GM19240 (cell line): Measurements from ENCODE around the gene CHMP1A.

ENCODE experiments used
- DNase-seq: peaks from one replicate; pipeline ENCODE4 v3.0.0; 2011; ENCODE audit warnings: low spot score; ENCODE audit not compliant: insufficient read length

Gene CHMP1A

DNA sequence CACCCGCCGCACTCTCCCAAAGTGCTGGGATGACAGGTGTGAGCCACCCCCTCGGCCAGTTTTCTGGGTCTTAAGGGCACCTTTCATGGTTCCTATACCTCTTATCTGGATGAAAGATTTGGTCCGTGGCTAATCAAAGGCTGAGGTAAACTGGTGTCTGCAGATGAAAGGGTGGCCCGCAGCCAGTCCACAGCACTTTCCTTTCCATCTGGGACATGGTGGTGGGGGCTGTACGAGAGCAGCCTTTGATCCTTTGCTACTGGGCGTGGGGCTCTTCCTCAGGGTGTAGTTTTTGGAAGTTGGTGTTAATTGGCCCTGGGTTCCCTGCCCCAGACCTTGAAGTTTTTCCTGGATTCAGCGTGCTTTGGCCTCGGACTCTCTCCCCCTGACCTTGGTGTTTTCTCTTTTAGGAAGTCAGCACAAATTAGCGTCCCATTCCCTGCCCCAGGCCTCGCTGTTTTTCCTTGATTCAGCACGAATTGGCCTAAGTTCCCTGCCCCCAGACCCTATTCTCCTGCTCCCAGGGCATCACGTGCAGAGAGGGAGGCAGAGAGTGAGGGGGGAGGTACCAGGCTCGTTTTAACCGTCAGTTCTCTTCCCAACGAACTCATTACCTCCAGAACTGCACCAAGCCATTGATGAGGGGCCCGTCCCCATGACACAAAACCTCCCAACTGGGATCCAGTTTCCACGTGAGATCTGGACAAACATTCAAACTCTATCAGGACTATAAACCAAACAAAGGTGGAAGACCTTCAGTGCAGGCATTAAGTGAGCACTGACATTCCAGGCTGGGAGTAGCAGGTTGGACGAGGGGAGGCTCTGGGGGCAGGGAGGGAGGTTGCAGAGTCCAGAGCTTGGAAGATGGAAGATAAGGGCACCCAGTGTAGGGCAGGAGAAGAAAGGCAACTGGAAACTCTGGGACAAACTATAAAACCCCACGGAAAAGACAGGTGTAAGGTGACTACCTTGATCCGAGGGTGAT, 32.4 kb downstream of the CHMP1A start:
- no peak for DNase-seq

DNA sequence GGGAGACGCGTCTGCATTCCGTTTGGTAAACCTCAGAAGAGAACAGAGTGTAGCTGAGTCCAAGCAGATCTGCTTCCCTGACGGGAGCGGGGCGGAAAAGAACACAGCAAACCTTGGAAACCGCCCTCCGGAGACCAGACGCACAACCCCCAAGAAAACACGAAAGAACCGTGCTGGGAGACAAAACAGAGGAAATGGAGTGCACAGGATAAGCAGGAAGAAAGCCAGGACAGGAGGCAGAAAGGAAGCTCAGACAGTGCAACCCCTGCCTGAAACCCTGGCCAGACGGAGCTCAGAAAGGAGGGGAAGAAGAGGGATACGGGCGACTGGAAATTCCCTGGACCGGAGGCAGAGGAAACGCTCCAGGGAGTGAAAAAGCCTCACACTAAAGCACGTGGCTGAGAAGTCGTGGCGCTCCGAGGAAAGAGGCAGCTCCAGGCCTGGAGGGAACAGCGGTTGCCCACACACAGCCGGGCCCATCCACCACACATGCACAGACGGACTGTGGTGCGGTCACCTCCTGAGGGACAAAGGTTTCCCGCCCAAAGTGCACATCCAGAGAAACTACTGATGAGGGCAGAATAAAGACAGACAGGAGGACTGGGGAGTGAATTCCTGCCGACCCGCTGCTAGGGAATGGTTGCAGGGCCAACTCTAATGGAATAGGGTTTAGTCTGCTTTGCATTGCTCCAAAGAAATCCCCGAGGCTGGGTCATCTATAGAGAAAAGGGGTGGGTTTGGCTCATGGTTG, 33.8 kb downstream of the CHMP1A start:
- no peak for DNase-seq

DNA sequence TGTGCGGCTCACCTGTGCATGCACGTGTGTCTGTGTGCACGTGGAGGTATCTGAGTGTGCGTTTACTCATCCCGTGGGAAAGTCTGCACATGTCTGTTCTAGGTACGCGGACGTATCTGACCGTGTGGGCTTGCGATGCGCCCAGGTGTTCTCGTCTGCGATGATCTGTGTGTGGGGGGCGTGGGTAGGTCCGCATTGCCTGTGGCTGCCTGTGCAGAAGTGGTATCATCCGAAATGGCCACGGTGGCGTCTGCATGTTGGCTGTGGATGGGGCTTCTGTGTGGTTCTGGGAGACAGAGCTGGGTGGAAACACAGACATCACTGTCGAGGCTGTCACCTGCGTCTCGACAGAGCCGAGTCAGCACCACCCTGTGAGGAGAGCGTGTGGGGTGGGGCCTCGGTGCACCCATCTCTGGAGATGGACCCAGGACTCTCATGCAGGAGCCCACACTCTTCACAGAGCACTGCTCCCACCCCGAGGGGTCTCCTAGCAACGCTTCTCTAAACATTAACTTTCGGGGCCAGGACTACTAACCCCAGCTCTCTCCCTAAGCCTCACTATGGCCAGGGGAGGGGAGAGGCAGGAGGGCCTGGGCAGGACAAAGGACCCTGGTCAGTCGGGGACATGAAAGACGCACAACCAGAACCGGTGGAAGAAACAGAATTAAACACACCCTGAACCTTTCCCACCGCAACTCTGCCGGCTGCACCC, 35.7 kb downstream of the CHMP1A start:
- DNase-seq: no peak

DNA sequence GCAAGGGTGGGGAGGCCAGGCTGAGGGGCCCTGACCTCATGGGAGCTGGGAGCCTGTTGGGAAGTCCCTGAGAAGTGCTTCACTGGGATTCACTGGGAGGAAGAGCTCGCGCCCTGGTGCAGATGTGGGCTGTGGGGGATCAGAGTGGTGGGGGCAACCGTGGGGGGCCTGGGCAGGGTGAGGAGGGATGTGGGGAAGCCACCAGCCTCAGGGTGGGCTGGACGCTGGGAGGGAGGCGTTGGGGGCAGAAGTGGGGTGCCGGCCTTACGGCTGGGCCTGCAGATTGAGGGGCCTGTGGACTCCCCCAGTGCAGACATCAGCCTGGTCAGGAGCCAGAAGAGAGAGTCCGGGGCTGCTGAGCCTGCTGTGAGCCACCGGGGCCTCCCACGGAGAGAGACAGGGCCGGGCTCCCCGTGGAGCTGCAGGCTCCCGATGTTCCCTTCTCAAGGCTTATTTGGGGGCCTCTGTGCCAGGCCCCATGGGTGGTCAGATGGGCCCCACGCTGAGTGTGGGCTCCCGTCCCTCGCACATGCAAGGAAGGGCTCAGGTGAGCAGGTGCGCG, 36.3 kb downstream of the CHMP1A start:
- DNase-seq: no peak

DNA sequence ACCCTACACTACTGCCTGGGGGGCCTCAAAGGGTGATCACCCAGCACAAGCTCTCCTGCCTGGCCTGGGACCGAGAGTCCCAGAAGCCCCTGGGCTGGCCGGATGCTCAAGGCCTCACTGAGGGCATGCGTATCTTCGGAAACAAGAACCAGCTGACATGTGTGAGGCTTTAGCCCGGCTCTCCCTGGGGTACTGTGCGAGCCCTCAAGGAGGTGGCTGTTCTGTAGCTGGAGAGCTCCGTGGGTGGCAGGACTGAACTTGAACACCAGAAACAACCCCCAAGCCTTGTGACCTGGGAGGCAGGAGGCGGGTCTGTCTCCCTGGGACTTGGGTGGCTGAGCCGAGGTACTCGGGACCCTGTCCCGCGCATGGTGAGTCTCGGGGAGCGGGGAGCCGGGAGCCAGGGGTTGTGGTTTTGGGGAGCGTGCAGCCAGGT, 37.1 kb downstream of the CHMP1A start:
- DNase-seq: no peak

DNA sequence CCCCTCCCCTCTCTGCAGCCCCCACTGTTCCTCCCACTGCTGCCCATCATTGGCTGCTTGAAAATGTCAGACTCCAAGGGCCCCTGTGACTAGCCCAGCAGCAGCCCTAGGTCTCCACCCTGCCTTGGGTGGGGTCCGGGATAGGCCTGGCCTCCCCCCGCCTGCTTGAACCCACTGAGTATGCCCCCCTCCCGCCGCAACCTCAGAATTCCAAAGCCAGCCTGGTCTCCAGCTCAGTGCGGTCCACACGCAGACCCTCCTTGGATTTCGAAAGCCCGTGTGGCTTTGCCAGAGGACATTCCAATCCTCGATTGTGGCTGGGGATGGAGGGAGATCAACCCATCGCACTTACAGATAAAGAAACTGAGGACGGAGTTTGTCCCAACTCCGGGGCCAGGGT, 37.7 kb downstream of the CHMP1A start:
- no peak for DNase-seq

DNA sequence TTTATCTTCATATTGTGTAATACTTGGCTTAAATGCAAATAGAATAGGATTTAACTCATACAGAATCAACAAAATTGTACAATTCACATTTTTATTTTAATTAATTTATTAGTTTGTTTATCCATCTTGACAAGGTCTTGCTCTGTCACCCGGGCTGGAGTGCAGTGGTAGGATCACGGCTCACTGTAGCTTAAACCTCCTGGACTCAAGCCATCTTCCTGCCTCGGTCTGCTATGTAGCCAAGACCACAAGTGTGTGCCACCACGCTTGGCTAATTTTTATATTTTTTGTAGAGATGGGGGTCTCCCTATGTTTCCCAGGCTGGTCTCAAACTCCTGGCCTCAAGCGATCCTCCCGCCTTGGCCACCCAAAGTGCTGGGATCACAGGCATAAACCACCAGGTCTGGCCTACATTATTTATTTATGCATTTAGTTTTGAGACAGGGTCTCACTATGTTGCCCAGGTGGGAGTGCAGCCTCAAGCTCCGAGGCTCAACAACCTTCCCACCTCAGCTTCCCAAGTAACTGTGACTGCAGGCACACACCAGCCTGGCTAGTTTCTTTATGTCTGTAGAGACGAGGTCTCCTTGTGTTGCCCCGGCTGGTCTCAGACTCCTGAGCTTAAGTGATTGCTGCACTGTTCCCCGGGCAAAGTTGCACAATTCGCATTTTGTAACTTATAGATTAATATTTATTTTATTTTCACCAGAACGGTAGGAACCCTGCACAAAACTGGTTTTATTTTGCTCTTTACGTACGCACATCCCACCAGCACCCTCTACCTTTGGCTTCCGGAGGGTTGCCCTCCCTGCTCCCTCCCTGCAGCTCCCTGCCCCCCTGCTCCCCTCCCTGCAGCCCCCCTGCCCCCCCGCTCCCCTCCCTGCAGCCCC, 39.2 kb downstream of the CHMP1A start:
- no peak for DNase-seq

DNA sequence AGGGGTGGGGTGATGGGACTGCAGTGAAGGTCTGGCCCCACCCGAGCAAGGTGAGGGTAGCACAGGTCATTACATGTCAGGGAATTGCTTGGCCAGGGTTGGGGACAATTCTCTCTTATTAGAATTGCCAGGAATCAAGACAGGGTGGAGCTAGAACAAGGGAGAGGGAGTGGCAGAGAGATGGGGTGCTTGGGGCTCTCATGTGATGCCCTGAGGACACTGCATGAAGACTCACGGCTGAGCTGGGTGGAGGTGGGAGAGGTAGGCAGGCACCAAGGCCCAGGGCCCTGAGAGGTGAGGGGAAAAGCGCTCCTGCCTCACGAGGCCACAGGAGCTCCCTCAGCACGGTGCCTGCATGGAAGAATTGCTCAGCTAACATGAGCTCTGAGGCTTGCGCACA, 40.5 kb downstream of the CHMP1A start:
- DNase-seq: no peak

DNA sequence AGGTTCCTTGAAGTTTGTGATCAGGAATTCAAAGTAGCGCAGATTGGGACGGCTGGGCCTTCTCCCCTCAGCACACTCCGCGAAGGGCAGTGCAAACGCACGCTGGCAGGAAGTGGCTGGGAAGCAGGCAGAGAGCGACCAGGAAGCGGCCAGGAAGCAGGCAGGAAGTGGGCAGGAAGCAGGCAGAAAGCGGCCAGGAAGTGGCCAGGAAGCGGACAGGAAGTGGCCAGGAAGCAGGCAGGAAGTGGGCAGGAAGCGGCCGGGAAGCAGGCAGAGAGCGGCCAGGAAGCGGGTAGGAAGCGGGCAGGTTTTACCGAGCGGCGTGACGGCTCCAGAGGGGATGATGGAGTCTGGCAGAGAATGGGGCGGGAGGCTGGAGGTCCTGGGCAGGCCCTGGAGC, 40.9 kb downstream of the CHMP1A start:
- no peak for DNase-seq

DNA sequence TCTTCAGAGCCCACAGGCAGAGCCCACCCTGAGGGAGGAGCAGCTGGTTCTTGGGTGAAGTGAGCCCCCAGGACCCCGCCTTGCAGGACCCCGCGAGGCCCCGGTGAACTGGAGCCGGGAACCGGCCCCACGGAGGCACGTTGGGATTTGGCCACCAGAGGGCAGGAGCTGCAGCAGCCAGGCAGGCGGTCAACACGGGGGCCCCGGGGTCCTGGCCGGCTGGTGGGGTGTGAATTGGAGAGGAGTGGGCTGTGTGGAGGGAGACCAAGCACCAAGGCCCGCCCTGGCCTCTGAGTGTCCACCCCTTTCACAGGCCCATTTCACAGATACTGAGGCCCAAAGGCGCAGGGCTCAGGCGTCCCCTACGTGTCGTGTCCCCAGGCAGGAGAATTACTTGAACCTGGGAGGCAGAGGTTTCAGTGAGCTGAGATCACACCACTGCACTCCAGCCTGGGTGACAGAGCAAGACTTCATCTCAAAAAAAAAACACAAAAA, 41.9 kb downstream of the CHMP1A start:
- DNase-seq: no peak

DNA sequence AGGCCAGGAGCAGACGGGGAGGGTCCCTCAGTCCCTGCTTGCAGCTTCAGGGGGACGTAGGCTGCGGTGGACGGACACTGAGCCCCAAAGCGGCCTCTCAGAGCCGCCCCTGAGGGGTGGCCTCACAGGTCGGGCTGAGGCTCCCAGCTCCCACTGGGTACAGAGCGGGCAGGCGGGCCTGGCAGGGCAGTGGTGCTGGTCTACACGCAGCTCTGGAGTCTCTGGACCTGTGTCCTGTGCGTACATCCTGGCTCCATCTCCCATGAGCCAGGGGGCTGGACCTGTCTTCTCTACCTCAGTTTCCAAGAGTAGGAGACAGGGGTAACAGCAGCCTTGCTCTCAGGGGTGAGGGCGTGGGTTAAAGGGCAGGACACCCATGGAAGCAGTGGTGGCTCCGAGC, 42.3 kb downstream of the CHMP1A start:
- no peak for DNase-seq

DNA sequence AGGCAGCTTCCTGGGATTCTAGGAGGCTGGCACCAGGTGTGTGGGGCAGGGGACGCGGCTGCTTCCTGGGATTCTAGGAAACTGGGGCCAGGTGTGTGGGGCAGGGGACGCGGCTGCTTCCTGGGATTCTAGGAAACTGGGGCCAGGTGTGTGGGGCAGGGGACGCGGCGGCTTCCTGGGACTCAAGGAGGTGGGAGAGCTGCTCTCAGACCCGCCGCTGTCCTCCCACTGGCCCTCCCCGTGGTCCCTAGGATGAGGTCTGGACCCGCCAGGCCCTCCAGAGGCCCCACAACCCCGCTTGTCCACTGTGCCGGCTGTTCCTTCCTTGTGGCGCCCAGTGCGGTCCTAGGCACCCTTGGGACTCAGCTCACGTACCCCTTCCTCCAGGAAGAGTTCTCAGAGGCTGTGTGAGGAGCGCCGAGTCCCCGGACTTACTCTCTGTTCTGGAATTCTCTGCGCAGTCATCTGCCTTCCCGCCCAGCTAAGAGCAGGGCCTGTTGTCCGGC, 43.5 kb downstream of the CHMP1A start:
- DNase-seq: no peak

DNA sequence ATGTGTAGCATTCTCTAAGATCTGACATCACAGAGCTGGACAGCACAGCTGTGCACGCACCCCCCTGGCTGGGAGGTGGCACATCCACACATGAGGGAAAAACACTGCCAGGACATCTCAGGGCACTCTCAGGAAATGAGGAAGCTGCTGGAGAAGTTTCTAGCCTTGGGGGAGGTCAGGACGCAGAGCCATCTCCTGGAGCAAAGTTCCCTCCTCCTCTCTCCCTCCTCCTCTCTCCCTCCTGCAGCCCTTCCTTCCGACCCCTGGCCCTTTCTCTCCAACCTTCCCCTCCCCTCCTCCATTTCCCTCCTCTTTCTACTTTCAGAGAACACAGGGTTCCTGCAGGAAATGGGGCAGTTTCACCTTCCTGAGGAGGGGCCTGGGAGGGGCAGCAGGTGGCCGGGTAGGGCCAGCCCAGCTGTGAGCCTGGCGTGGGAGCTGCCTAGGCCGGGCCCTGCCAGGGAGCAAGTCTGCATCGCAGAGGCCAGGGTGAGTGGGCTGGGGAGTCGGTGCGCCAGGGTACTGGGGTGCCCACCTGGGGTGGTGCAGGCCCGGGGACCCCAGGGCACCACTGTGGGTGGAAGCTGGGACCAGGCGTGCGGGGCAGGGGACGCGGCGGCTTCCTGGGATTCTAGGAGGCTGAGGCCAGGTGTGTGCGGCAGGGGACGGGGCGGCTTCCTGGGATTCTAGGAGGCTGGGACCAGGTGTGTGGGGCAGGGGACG, 44.1 kb downstream of the CHMP1A start, which contains the start of gene DPEP1:
TSS of gene DPEP1 (plus strand) at position 412 of the 723 bp plus-strand sequence. CDS start 16,769 bp downstream, outside the sequence.
- DNase-seq: no peak

DNA sequence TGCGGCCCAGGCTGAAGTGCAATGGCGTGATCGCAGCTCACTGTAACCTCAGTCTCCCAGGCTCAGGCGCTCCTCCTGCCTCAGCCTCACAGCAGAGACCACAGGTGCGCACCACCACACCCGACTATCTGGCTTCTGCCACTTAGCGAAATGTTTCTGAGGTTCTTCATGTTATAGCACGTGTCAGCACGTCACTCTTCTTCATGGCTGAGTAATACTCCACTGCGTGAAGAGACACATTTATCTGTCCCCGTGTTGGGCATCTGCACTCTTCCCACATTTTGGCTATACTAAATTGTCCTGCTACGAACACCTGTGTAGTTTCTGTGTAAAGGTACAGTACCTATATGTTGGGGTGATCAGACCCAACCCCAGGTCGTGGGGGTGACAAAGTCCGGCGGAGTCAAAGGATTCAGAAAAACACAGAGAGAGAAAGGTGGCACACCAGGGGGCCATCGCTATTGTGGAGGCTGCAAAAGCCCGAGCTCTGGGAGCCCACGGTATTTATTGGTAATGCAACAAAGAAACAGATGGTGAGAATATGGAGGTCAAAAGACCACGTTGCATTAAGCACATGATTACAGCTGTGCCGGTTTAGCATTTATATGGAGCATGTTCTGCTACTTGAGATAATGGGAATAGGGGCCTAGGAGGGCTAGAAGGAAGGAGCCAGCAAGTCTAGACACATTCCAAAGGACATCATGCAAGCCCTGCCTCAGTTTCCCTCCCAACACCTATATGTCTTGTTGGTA, 44.9 kb downstream of the CHMP1A start:
- no peak for DNase-seq

DNA sequence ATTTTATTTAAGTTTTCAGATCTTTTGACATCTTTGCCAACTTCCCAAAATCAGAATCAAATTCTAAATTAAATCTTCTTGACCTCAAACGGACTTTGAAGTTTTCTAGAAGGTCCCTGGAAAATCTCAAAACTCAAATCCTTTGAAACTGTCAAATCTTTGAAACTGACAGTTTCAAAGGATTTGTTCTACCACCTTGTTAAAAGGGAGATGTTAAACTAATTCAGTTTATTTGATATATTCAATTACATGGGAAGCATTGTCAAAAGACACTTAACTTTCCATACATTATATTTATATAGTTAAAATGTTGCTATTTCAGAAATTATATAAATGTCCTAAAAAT, 47.4 kb downstream of the CHMP1A start:
- DNase-seq: no peak

DNA sequence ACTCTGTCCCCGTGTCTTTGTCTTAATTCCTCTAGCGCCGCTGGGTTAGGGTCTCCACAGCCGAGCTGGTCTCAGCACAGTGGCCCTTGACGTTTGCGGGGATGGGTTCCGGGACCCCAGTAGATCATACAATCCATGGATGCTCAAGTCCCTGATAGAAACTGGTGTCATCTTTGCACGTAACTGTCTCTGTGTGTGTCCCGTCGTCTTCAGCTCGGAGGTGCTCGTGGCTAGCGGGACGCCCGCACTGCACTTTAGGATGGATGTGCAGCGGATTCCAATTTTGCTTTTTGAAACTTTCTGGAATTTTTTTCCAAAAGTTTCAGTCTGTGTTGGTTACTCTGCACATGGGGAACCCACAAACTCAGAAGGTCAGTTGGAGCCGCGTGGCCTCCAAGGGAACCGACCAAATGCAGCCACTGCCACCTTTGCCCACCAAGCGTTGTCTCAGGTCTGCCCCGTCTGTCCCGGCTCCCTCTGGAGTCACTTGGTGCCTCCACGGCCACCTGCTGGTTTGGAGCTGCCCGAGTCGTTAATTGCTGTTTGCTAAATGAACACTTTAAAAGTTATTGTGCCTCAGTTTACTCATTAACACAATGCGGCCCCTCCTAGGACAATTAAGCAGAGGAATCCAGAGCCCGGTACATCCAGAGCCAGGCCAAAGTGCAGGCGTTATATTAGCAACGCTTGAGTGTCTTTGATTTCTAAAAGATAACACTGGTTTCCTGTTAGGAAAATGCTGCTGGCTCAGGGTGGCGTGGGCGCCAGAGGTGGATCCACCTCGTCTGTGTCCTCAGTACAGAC, 49.4 kb downstream of the CHMP1A start:
- DNase-seq: no peak

DNA sequence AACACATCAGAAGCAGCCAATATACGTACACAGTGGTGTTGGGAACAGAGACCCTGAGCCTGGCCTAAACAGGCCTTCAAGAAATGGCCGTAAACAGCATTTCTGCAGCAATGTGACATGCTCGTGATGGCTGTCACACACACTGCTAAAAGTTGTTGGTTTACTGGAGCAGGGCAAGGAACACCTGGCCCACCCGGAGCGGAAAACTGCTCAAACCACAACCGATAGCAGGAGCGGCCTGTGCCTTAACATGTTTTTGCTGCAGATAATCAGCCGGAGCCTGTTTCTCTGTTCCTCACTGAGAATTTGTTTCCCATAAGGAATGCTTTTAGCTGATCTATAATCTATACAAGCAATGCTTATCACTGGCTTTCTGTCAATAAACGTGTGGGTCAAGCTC, 50.1 kb downstream of the CHMP1A start:
- DNase-seq: no peak

DNA sequence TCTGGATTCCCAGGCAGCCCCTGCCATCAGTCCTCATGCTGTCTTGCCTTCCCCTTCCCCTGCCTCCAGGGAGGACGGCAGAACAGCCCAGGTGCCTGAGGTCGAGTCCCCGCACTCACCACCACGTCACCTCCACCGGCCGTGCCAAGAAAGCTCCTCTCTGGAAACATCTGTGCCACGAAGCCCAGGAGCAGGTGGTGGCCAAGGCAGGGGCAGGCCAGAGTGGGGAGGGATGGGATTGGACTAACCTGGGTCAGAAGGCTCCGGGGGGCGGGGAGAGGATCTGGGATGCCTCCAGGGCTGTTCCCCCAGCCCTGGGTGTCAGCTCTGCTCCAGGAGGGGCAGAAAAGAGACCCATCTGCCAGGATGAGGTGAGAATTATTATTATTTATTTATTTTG, 51.5 kb downstream of the CHMP1A start:
- DNase-seq: no peak
